GM21529 (cell line): Measurements from ENCODE around the gene RXRA.

Source experiments
- ATAC-seq: cut with Tn5 transposase; IDR thresholded peaks from one replicate; pipeline ENCODE4 v1.9.1; 2021; ENCODE audit not compliant: unreplicated experiment

RXRA gene

GRCh38 chr9:134325813-134326723, at the start of gene RXRA:
RXRA (plus strand) TSS chr9:134326455; CDS start chr9:134326632, 177 bp downstream.
- ATAC-seq, result no peak

- ATAC-seq, result no peak
Observed at GRCh38 chr9:134278286-134278685, 48.0 kb upstream of the RXRA start.

GRCh38 chr9:134278974-134279640, 47.1 kb upstream of the RXRA start:
- no peak for ATAC-seq

- ATAC-seq, result no peak
Observed at GRCh38 chr9:134282138-134282650, 44.1 kb upstream of the RXRA start.

- ATAC-seq, result no peak
Observed at GRCh38 chr9:134283111-134283515, 43.1 kb upstream of the RXRA start.

- no peak for ATAC-seq
Observed at GRCh38 chr9:134283692-134284265, 42.5 kb upstream of the RXRA start.

GRCh38 chr9:134284273-134284672, 42.0 kb upstream of the RXRA start:
- no peak for ATAC-seq

- ATAC-seq, result no peak
Observed at GRCh38 chr9:134284741-134285140, 41.5 kb upstream of the RXRA start.

- no peak for ATAC-seq
Observed at GRCh38 chr9:134285215-134285845, 40.9 kb upstream of the RXRA start.

- ATAC-seq, result no peak
Observed at GRCh38 chr9:134286471-134287245, 39.6 kb upstream of the RXRA start.

GRCh38 chr9:134287591-134288491, 38.4 kb upstream of the RXRA start:
- ATAC-seq, result no peak

GRCh38 chr9:134288746-134289145, 37.5 kb upstream of the RXRA start:
- no peak for ATAC-seq

GRCh38 chr9:134289241-134289875, 36.9 kb upstream of the RXRA start:
- ATAC-seq, result no peak

GRCh38 chr9:134290603-134291451, 35.4 kb upstream of the RXRA start:
- ATAC-seq, result no peak

GRCh38 chr9:134291452-134291881, 34.8 kb upstream of the RXRA start:
- no peak for ATAC-seq

GRCh38 chr9:134291961-134292871, 34.0 kb upstream of the RXRA start:
- ATAC-seq, result no peak

GRCh38 chr9:134293031-134293521, 33.2 kb upstream of the RXRA start:
- no peak for ATAC-seq
